GM19025 (cell line): ENCODE results near the gene RAPGEF1.
"Not testable (repeated sequence)": the region's sequence is repeated elsewhere in the genome, so short reads cannot be mapped to it uniquely, and the experiment has no call there.

Experiments
- ATAC-seq: cut with Tn5 transposase; IDR thresholded peaks from one replicate; pipeline ENCODE4 v1.9.1; 2021; ENCODE audit warnings: mild to moderate bottlenecking, low read depth, moderate library complexity; ENCODE audit not compliant: unreplicated experiment

The RAPGEF1 gene

GRCh38 chr9:131693651-131694597 is 46.0 kb downstream of the RAPGEF1 start:
- no peak for ATAC-seq

- ATAC-seq: no peak
Measured at GRCh38 chr9:131692612-131693562, 47.0 kb downstream of the RAPGEF1 start.

GRCh38 chr9:131691969-131692611 is 47.8 kb downstream of the RAPGEF1 start:
- ATAC-seq: no peak

GRCh38 chr9:131690941-131691573 is 48.8 kb downstream of the RAPGEF1 start:
- ATAC-seq: no peak

GRCh38 chr9:131690462-131690861 is 49.4 kb downstream of the RAPGEF1 start:
- ATAC-seq: no peak

GRCh38 chr9:131688377-131688776 is 51.5 kb downstream of the RAPGEF1 start:
- no peak for ATAC-seq

- ATAC-seq: peak; percentile 49
Measured at GRCh38 chr9:131685753-131686706, 53.8 kb downstream of the RAPGEF1 start.

- ATAC-seq: not testable (repeated sequence)
Measured at GRCh38 chr9:131683094-131683493, 56.8 kb downstream of the RAPGEF1 start.

- ATAC-seq: no peak
Measured at GRCh38 chr9:131682261-131682660, 57.6 kb downstream of the RAPGEF1 start.

GRCh38 chr9:131681826-131682225 is 58.0 kb downstream of the RAPGEF1 start:
- ATAC-seq: not testable (repeated sequence)

- ATAC-seq: not testable (repeated sequence)
Measured at GRCh38 chr9:131681108-131681507, 58.8 kb downstream of the RAPGEF1 start.

GRCh38 chr9:131679261-131680020 is 60.4 kb downstream of the RAPGEF1 start:
- no peak for ATAC-seq

- peak; percentile 73 for ATAC-seq
Measured at GRCh38 chr9:131678499-131679111, 61.3 kb downstream of the RAPGEF1 start.

GRCh38 chr9:131677444-131678180 is 62.3 kb downstream of the RAPGEF1 start:
- ATAC-seq: no peak

- ATAC-seq: no peak
Measured at GRCh38 chr9:131677049-131677443, 62.8 kb downstream of the RAPGEF1 start.

- ATAC-seq: no peak
Measured at GRCh38 chr9:131676431-131676972, 63.4 kb downstream of the RAPGEF1 start.
